Cardiac muscle cell (in vitro differentiated cells and primary cell): ENCODE measurements around the gene ZDHHC6. TPM values are rescaled to one million over a fixed set of nuclear protein-coding genes. Genes with fewer than 3 reads are reported as not detected.

Source experiments
- DNase-seq, 2 donors: peaks; one replicate each; pipeline versions ENCODE4 v3.0.0 to v3.0.0-alpha.2; 2010 to 2017; ENCODE audit warnings: low read depth in 1 of 2, low spot score in 1 of 2
- H3K27ac ChIP-seq: fragments of 200-600 bp; sonication (generic); 2 replicates; pipeline ENCODE4 v1.5.1; 2016
- H3K27me3 ChIP-seq: fragments of 200-600 bp; sonication (generic); 2 replicates; pipeline ENCODE4 v1.6.0; 2016; ENCODE audit warnings: control low read depth
- H3K36me3 ChIP-seq: fragments of 200-600 bp; sonication (generic); 2 replicates; pipeline ENCODE4 v1.5.1; 2016; ENCODE audit warnings: control low read depth
- H3K4me1 ChIP-seq: fragments of 200-600 bp; sonication (generic); 2 replicates; pipeline ENCODE4 v1.8.1; 2017; ENCODE audit warnings: low read depth, mild to moderate bottlenecking, mixed run types
- H3K4me3 ChIP-seq: fragments of 200-600 bp; sonication (generic); 2 replicates; pipeline ENCODE4 v1.5.1; 2016; ENCODE audit warnings: mild to moderate bottlenecking
- H3K9me3 ChIP-seq: fragments of 200-600 bp; sonication (generic); 2 replicates; pipeline ENCODE4 v1.5.1; 2017; ENCODE audit warnings: low read depth, mild to moderate bottlenecking, control low read depth
- polyA plus RNA-seq: library from polyadenylated mRNA; unstranded; fragments of >200 nt; fragmentation: Nextera tagmentation; extraction: Ambion mirVana; gene quantifications from 2 replicates; pipeline ENCODE4 v1.2.1, GENCODE V29; 2016
- total RNA-seq: library from RNA; depleted of rRNA; stranded (reverse); fragments of >200 nt; gene quantifications from 2 replicates; pipeline ENCODE4 v1.2.3, GENCODE V29; 2016
- TF ChIP-seq, protein P1 (sequence below): IDR thresholded peaks from 2 replicates; pipeline ENCODE4 v1.5.1; 2012; ENCODE audit warnings: low read depth, mild to moderate bottlenecking, low read length

The ZDHHC6 gene
- total and polyA plus RNA-seq, 2 experiments from 2014 or later, result 12.1 to 37.4 TPM

DNA sequence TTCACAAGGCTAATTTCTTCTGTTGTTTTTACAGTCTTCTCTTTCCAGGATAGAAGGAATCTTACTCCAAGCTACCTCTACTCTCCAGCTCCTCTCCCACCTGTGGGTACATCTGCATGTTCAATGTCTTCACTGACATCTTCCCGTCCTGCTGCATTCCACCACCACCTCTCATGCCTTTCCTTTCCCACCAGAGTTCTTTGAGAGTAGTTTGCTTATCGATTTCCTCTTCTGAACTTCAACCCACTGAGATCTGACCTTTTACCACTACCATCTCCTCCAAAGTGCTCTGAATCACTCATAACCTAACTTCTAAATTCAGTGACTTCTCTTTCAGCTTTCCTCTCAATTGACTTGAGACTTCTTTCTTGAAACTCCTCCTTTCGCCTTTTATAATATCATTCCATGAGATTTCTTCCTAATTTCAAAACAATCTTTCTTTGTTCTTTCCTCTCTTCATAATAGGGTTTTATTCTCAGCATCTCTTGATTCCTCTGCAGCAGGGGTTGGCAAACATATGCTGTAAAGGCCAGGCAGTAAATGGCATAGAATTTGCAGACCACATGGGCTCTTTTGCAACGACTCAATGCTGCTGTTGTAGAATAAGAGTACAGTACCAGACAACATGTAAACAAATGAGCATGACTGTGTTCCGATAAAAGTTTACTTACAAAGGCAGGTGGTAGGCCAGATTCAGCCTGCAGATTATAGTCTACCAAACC lies 50.7 kb downstream of the ZDHHC6 start:
- Histone ChIP-seq H3K36me3 (no peaks in the 10 kb centered on the region), H3K4me1 (no peaks in the 10 kb centered on the region), H3K4me3 (no peak overlapping the region), H3K27me3 (peaks cover 5% of the 10 kb centered on the region), H3K27ac (no peak overlapping the region), H3K9me3 (no peaks in the 10 kb centered on the region)
- TF ChIP-seq, protein P1, sequence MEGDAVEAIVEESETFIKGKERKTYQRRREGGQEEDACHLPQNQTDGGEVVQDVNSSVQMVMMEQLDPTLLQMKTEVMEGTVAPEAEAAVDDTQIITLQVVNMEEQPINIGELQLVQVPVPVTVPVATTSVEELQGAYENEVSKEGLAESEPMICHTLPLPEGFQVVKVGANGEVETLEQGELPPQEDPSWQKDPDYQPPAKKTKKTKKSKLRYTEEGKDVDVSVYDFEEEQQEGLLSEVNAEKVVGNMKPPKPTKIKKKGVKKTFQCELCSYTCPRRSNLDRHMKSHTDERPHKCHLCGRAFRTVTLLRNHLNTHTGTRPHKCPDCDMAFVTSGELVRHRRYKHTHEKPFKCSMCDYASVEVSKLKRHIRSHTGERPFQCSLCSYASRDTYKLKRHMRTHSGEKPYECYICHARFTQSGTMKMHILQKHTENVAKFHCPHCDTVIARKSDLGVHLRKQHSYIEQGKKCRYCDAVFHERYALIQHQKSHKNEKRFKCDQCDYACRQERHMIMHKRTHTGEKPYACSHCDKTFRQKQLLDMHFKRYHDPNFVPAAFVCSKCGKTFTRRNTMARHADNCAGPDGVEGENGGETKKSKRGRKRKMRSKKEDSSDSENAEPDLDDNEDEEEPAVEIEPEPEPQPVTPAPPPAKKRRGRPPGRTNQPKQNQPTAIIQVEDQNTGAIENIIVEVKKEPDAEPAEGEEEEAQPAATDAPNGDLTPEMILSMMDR, result no peak
- DNase-seq, result no peak

DNA sequence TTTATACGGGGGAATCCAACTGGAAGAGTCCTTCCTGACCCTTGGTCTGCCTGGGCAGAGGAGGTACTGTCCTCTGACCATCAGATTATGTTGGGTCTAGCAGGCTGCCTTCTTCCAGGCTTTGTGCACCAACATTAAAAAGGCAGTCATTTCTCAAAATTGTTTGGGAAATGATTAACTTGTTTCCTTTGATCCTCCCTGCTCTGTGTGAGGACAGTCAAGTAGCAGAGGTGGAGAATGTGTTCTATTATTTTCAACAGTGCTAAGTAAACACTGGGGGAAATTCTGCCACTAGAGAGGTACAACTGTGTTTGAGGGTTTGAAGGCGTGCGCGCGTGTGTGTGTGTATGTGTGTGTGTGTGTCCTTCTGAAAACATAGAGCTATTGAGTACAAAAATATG lies 52.2 kb downstream of the ZDHHC6 start:
- DNase-seq, result no peak
- Histone ChIP-seq H3K36me3 (no peaks in the 10 kb centered on the region), H3K4me3 (no peak overlapping the region)

GRCh38 chr10:112393827-112394226 lies 52.9 kb downstream of the ZDHHC6 start:
- DNase-seq, result no peak
- Histone ChIP-seq H3K27me3 (peaks cover 5% of the 10 kb centered on the region), H3K9me3 (no peaks in the 10 kb centered on the region), H3K27ac (no peak overlapping the region), H3K4me1 (no peaks in the 10 kb centered on the region), H3K36me3 (no peaks in the 10 kb centered on the region), H3K4me3 (no peak overlapping the region)
- TF ChIP-seq, protein P1, result no peak

More for the DNA sequence above, 52.2 kb downstream of the ZDHHC6 start:
- no peak overlapping the region for H3K27ac ChIP-seq
- no peaks in the 10 kb centered on the region for H3K9me3 ChIP-seq
- peaks cover 5% of the 10 kb centered on the region for H3K27me3 ChIP-seq
- H3K4me1 ChIP-seq, result no peaks in the 10 kb centered on the region
- TF ChIP-seq, protein P1, result no peak

DNA sequence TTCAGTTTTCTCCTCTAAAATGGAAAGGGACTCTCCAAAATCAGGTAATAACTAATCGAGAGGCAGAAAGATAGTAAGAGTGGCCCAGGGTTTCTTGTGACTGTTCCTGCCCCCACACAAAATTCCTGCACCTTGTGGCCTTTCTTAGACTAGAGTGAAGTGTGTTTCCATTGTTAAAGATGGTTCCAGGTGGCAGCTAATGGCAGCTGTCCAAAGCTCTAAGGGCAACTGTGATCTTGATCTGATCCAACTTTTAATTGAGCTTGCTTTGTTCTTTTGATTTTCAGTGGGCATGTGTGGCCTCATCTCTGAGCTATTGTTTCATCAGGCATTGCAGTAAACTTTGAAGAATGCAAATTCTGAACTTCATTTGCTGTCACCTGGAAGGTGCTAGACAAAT lies 53.4 kb downstream of the ZDHHC6 start:
- no peak overlapping the region for H3K4me3 ChIP-seq
- H3K27ac ChIP-seq, result no peak overlapping the region
- no peaks in the 10 kb centered on the region for H3K4me1 ChIP-seq
- no peak for DNase-seq
- TF ChIP-seq, protein P1, result no peak
- H3K27me3 ChIP-seq, result peaks cover 5% of the 10 kb centered on the region
- H3K36me3 ChIP-seq, result no peaks in the 10 kb centered on the region
- H3K9me3 ChIP-seq, result no peaks in the 10 kb centered on the region

- TF ChIP-seq, protein P1, result no peak
- no peak overlapping the region for H3K4me3 ChIP-seq
- no peaks in the 10 kb centered on the region for H3K9me3 ChIP-seq
- peaks cover 2% of the 10 kb centered on the region for H3K27me3 ChIP-seq
- H3K36me3 ChIP-seq, result no peaks in the 10 kb centered on the region
- DNase-seq, result no peak
- H3K4me1 ChIP-seq, result no peaks in the 10 kb centered on the region
- H3K27ac ChIP-seq, result no peak overlapping the region
These were observed 56.5 kb downstream of the ZDHHC6 start for GRCh38 chr10:112390125-112390703.
